Gastrocnemius medialis (tissue), 4 donors: Measurements from ENCODE around the gene TBRG4. TPM values are rescaled to one million over a fixed set of nuclear protein-coding genes. Genes with fewer than 3 reads are reported as not detected.
A peak's percentile ranks its signal among the peaks of the same experiment; 100 is the strongest.

Source experiments
- ATAC-seq, 2 donors: fragments of 150-250 bp; one replicate each; pipeline ENCODE4 v1.9.1; 2016
- DNase-seq, 2 donors: peaks; one replicate each; pipeline ENCODE4 v3.0.0-alpha.2; 2019
- H3K27ac ChIP-seq, 4 donors: fragments of 200-600 bp; sonication (generic); 1 replicate in 1 of 4; 2 replicates in 3 of 4; pipeline ENCODE4 v1.5.1; 2016 to 2018; ENCODE audit warnings: mild to moderate bottlenecking in 2 of 4, moderate library complexity in 1 of 4
- H3K27me3 ChIP-seq, 3 donors: fragments of 200-600 bp; sonication (generic) in 2 of 3; 1 replicate in 1 of 3; 2 replicates in 2 of 3; pipeline versions ENCODE4 v1.5.1 to v1.6.0; 2016 to 2019; ENCODE audit warnings: mild to moderate bottlenecking in 1 of 3, moderate library complexity in 1 of 3
- H3K36me3 ChIP-seq, 2 donors: fragments of 200-600 bp; sonication (generic) in 1 of 2; one replicate each; pipeline ENCODE4 v1.5.1; 2017 to 2018
- H3K4me1 ChIP-seq, 2 donors: fragments of 200-600 bp; sonication (generic) in 1 of 2; one replicate each; pipeline ENCODE4 v1.5.1; 2016 to 2017; ENCODE audit warnings: mild to moderate bottlenecking in 2 of 2
- H3K4me3 ChIP-seq, 4 donors: fragments of 200-600 bp; sonication (generic) in 3 of 4; 1 replicate in 1 of 4; 2 replicates in 3 of 4; pipeline ENCODE4 v1.5.1; 2016 to 2019; ENCODE audit warnings: mild to moderate bottlenecking in 2 of 4
- H3K9me3 ChIP-seq, 3 donors: fragments of 200-600 bp; sonication (generic) in 2 of 3; 1 replicate in 1 of 3; 2 replicates in 2 of 3; pipeline ENCODE4 v1.5.1; 2016 to 2019
- CTCF ChIP-seq, 5 experiments: fragments of 450-650 bp in 3 of 5; fragments of 200-600 bp in 2 of 5; sonication (generic) in 2 of 5; IDR thresholded peaks in 4 of 5; conservative IDR thresholded peaks in 1 of 5; 1 replicate in 4 of 5; 2 replicates in 1 of 5; pipeline ENCODE4 v1.5.1; 2016 to 2019; ENCODE audit warnings: antibody characterized with exemption in 5 of 5, mild to moderate bottlenecking in 3 of 5, moderate library complexity in 3 of 5
- POLR2A ChIP-seq, 2 donors: fragments of 450-650 bp; IDR thresholded peaks; one replicate each; pipeline ENCODE4 v1.6.1; 2017; ENCODE audit warnings: antibody characterized with exemption in 2 of 2, mild to moderate bottlenecking in 2 of 2, moderate library complexity in 2 of 2
- in situ Hi-C, 4 donors: fragments of 200-750 bp; cut with MboI; loops; one replicate each; pipeline versions ENCODE4 v1.15.0 to v1.8.0; 2017; ENCODE audit warnings: low sequenced_read_pairs in 4 of 4
- intact Hi-C: fragments of 100-400 bp; cut with DNase I; formaldehyde crosslinking; loops from one replicate; pipeline ENCODE4 v1.15.1; 2023; ENCODE audit warnings: low total_unique reads
- total RNA-seq, 4 donors: library from RNA; depleted of rRNA; stranded (reverse); fragments of >200 nt; gene quantifications; one replicate each; pipeline versions ENCODE4 v1.1.0 to v1.2.3, GENCODE V29; 2016

The TBRG4 gene
- total RNA-seq, 4 donors from 2014 or later = 74.3 to 105 (median 92.7) TPM

- Histone ChIP-seq H3K27ac (no peak overlapping the region), H3K36me3 (no peaks in the 10 kb centered on the region), H3K4me1 (no peaks in the 10 kb centered on the region), H3K4me3 (no peak overlapping the region), H3K9me3 (no peaks in the 10 kb centered on the region), H3K27me3 (peaks cover 0 to 2% (median 0%) of the 10 kb centered on the region in 3 donors)
- ATAC-seq = no peak
- in situ Hi-C loops = loop anchor here in 1 of 4 donors (25.0 kb wide), 1 partner anchor 281 kb away; no protein-coding TSS in a partner anchor
- intact Hi-C loops = no loop called here
- TF ChIP-seq POLR2A (IDR thresholded peaks at IDR 0.05) (no peak), CTCF (IDR thresholded peaks at IDR 0.05 in 4 of 5, conservative IDR thresholded peaks at IDR 0.05 in 1 of 5) (no peak)
- no peak for DNase-seq
Observed at GRCh38 chr7:45143616-45144015, 32.1 kb upstream of the TBRG4 start.

- ATAC-seq = no peak
- no peaks in the 10 kb centered on the region for H3K27me3 ChIP-seq
- no peak for TF ChIP-seq CTCF (IDR thresholded peaks at IDR 0.05 in 4 of 5, conservative IDR thresholded peaks at IDR 0.05 in 1 of 5)
- no peak for TF ChIP-seq POLR2A (IDR thresholded peaks at IDR 0.05)
- H3K27ac ChIP-seq = no peak overlapping the region
- in situ Hi-C loops = loop anchor here in 1 of 4 donors (25.0 kb wide), 1 partner anchor 279 kb away; no protein-coding TSS in a partner anchor
- no peaks in the 10 kb centered on the region for H3K36me3 ChIP-seq
- H3K4me1 ChIP-seq = no peaks in the 10 kb centered on the region
- no peak for DNase-seq
- no peak overlapping the region for H3K4me3 ChIP-seq
- intact Hi-C loops = no loop called here
- H3K9me3 ChIP-seq = no peaks in the 10 kb centered on the region
Observed at GRCh38 chr7:45140827-45141226, 29.3 kb upstream of the TBRG4 start.

GRCh38 chr7:45138433-45139267, 27.2 kb upstream of the TBRG4 start:
- H3K4me3 ChIP-seq = no peak overlapping the region
- intact Hi-C loops = no loop called here
- TF ChIP-seq CTCF (IDR thresholded peaks at IDR 0.05 in 4 of 5, conservative IDR thresholded peaks at IDR 0.05 in 1 of 5) (no peak), POLR2A (IDR thresholded peaks at IDR 0.05) (no peak)
- in situ Hi-C loops = loop anchor here in 3 of 4 donors (10.0 to 25.0 kb wide), 3 partner anchors 214 to 284 kb away; no protein-coding TSS in a partner anchor
- H3K27ac ChIP-seq = no peak overlapping the region
- DNase-seq (no peak), ATAC-seq (no peak)
- no peaks in the 10 kb centered on the region for H3K27me3 ChIP-seq
- H3K36me3 ChIP-seq = no peaks in the 10 kb centered on the region
- H3K4me1 ChIP-seq = no peaks in the 10 kb centered on the region
- no peaks in the 10 kb centered on the region for H3K9me3 ChIP-seq

- intact Hi-C loops (loop anchor here (1.0 to 2.0 kb wide), 2 partner anchors 164 to 279 kb away; no protein-coding TSS in a partner anchor), in situ Hi-C loops (loop anchor here in 3 of 4 donors (10.0 to 25.0 kb wide), 3 partner anchors 212 to 282 kb away; no protein-coding TSS in a partner anchor)
- peak; percentile 70 to 84 (median 79) for TF ChIP-seq CTCF (IDR thresholded peaks at IDR 0.05 in 4 of 5, conservative IDR thresholded peaks at IDR 0.05 in 1 of 5)
- TF ChIP-seq POLR2A (IDR thresholded peaks at IDR 0.05) = no peak
- Histone ChIP-seq H3K4me1 (no peaks in the 10 kb centered on the region), H3K4me3 (no peak overlapping the region), H3K27ac (no peak overlapping the region), H3K9me3 (no peaks in the 10 kb centered on the region), H3K36me3 (no peaks in the 10 kb centered on the region), H3K27me3 (no peaks in the 10 kb centered on the region)
- DNase-seq (peak; percentile 26 to 34), ATAC-seq (peak; percentile 86 to 96)
Observed at GRCh38 chr7:45136106-45137060, 24.9 kb upstream of the TBRG4 start.
